GM12865 (cell line): Measurements from ENCODE around the gene AFM.

Experiments
- DNase-seq: peaks from one replicate; pipeline ENCODE4 v3.0.0; 2010; ENCODE audit warnings: low read depth
- H3K4me3 ChIP-seq: 2 replicates; pipeline ENCODE4 v1.5.1; 2011; ENCODE audit warnings: mild to moderate bottlenecking, low read depth, low read length, control low read depth
- TF ChIP-seq, protein P1 (sequence below): IDR thresholded peaks from 2 replicates; pipeline ENCODE4 v1.5.1; 2011; ENCODE audit warnings: low read length, control low read depth, low read depth, inconsistent platforms; ENCODE audit not compliant: insufficient read depth; ENCODE audit errors: missing control alignments

AFM gene, protein sequence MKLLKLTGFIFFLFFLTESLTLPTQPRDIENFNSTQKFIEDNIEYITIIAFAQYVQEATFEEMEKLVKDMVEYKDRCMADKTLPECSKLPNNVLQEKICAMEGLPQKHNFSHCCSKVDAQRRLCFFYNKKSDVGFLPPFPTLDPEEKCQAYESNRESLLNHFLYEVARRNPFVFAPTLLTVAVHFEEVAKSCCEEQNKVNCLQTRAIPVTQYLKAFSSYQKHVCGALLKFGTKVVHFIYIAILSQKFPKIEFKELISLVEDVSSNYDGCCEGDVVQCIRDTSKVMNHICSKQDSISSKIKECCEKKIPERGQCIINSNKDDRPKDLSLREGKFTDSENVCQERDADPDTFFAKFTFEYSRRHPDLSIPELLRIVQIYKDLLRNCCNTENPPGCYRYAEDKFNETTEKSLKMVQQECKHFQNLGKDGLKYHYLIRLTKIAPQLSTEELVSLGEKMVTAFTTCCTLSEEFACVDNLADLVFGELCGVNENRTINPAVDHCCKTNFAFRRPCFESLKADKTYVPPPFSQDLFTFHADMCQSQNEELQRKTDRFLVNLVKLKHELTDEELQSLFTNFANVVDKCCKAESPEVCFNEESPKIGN

DNA sequence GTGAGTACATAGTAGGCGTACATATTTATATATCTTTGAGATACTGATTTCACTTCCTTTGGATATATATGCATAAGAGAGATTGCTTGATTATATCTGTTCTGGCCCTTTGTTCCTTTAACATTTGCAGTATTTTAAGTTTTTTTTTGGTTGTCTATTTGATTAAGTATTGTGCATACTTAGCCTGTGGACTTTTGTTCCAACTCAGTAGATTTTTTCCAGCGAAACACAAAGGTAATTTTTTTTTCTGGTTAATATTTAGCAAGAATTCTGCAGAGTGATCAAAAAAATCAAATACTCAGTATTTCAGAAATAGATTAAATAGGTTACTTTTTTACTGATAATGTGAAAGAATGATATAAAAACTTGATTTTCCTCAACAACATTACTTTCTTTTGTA is at the start of gene AFM:
TSS of gene AFM (plus strand) at position 388 of the 400 bp plus-strand sequence. CDS start 31 bp downstream, outside the sequence.
- DNase-seq, result no peak
- TF ChIP-seq, protein P1, sequence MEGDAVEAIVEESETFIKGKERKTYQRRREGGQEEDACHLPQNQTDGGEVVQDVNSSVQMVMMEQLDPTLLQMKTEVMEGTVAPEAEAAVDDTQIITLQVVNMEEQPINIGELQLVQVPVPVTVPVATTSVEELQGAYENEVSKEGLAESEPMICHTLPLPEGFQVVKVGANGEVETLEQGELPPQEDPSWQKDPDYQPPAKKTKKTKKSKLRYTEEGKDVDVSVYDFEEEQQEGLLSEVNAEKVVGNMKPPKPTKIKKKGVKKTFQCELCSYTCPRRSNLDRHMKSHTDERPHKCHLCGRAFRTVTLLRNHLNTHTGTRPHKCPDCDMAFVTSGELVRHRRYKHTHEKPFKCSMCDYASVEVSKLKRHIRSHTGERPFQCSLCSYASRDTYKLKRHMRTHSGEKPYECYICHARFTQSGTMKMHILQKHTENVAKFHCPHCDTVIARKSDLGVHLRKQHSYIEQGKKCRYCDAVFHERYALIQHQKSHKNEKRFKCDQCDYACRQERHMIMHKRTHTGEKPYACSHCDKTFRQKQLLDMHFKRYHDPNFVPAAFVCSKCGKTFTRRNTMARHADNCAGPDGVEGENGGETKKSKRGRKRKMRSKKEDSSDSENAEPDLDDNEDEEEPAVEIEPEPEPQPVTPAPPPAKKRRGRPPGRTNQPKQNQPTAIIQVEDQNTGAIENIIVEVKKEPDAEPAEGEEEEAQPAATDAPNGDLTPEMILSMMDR, result no peak

DNA sequence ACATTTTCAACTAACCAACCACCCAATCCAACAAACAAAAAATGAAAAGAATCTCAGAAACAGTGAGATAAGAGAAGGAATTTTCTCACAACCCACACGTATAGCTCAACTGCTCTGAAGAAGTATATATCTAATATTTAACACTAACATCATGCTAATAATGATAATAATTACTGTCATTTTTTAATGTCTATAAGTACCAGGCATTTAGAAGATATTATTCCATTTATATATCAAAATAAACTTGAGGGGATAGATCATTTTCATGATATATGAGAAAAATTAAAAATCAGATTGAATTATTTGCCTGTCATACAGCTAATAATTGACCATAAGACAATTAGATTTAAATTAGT is 49.8 kb upstream of the AFM start:
- TF ChIP-seq, protein P1, result no peak
- no peak overlapping the region for H3K4me3 ChIP-seq
- DNase-seq, result no peak

More for the DNA sequence above, at the start of gene AFM:
- H3K4me3 ChIP-seq, result no peak within 1 kb of the TSS

DNA sequence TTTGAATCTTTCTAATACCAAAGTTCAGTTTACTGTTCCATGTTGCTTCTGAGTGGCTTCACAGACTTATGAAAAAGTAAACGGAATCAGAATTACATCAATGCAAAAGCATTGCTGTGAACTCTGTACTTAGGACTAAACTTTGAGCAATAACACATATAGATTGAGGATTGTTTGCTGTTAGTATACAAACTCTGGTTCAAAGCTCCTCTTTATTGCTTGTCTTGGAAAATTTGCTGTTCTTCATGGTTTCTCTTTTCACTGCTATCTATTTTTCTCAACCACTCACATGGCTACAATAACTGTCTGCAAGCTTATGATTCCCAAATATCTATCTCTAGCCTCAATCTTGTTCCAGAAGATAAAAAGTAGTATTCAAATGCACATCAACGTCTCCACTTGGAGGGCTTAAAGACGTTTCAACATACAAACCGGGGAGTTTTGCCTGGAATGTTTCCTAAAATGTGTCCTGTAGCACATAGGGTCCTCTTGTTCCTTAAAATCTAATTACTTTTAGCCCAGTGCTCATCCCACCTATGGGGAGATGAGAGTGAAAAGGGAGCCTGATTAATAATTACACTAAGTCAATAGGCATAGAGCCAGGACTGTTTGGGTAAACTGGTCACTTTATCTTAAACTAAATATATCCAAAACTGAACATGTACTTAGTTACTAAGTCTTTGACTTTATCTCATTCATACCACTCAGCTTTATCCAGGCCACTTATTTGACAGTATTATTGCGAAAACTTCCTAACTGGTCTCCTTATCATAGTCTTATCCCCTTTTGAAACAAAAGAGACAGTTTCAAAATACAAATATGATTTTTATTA is 49.2 kb upstream of the AFM start:
- TF ChIP-seq, protein P1, result no peak
- DNase-seq, result no peak
- no peak overlapping the region for H3K4me3 ChIP-seq

DNA sequence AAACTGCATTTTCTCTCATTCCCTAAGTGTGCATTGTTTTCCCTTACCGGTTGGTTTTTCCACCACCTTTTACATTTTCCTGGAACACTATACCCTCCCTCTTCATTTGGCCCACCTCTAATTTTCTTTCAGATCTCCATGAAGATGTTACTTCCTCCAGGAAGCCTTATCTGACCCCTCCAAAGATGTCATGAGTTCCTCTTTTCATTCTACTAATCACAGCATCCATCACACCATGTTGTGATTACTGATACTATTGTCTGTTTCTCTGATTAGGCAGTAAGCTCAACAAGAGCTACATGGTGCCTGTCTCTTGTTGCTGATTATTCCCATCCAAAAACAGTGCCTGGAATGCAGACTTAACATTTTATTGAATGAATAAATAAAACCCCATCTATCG is 48.4 kb upstream of the AFM start:
- no peak for DNase-seq
- TF ChIP-seq, protein P1, result no peak
- no peak overlapping the region for H3K4me3 ChIP-seq

DNA sequence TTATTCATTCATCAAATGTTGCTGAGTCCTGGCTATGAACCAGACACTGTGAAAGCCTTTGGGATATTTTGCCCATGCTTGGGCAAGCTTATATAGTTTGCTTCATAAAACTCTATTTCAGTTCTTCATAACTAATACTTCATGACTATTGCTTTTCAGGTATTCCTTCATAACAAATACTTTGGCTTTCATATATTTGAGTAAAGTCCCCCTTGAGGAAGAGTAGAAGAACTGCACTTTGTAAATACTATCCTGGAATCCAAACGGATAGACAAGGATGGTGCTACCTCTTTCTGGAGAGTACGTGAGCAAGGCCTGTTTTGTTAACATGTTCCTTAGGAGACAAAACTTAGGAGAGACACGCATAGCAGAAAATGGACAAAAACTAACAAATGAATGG is 47.2 kb upstream of the AFM start:
- TF ChIP-seq, protein P1, result peak; percentile 42
- no peak for DNase-seq
- H3K4me3 ChIP-seq, result no peak overlapping the region

DNA sequence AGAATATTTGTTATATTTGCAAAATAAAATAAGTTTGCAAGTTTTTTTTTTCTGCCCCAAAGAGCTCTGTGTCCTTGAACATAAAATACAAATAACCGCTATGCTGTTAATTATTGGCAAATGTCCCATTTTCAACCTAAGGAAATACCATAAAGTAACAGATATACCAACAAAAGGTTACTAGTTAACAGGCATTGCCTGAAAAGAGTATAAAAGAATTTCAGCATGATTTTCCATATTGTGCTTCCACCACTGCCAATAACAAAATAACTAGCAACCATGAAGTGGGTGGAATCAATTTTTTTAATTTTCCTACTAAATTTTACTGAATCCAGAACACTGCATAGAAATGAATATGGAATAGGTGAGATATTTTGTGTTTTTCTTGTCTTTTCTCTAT is 45.6 kb upstream of the AFM start, which contains the start of gene AFP:
TSS of gene AFP (plus strand) at position 238 of the 400 bp plus-strand sequence. CDS start at position 280, 42 bp downstream.
- H3K4me3 ChIP-seq, result no peak within 1 kb of the TSS
- no peak for DNase-seq
- TF ChIP-seq, protein P1, result no peak
